H1 (cell line): ENCODE measurements around the gene LINC00632. TPM values are rescaled to one million over a fixed set of nuclear protein-coding genes. Genes with fewer than 3 reads are reported as not detected.

ENCODE experiments used
- CTCF ChIA-PET: fragments of 300-600 bp; sonication (Branson Sonifier 250); formaldehyde crosslinking; loops from one replicate; lab custom pipeline; 2021; ENCODE audit not compliant: partially characterized antibody; lab: Charles Lee
- POLR2A ChIA-PET: fragments of 300-600 bp; sonication (Branson Sonifier 250); formaldehyde crosslinking; loops from one replicate; lab custom pipeline; 2021; ENCODE audit warnings: inconsistent platforms; ENCODE audit not compliant: partially characterized antibody; lab: Charles Lee
- DNase-seq, 2 experiments: peaks; one replicate each; pipeline versions ENCODE4 v3.0.0 to v3.0.0-alpha.2; 2010 to 2022; ENCODE audit warnings: low spot score in 2 of 2, low read depth in 1 of 2, mixed read lengths in 1 of 2
- FAIRE-seq: peaks from 2 replicates; lab custom pipeline; 2011; peaks lifted over from hg19 to GRCh38; lab: Jason Lieb, UNC
- H2AFZ ChIP-seq: 2 replicates; pipeline ENCODE4 v1.8.1; 2012; ENCODE audit warnings: low read length, inconsistent platforms
- H2AK5ac ChIP-seq: 2 replicates; pipeline ENCODE4 v1.6.1; 2013; ENCODE audit warnings: low read depth, low read length
- H2BK120ac ChIP-seq: replicated peaks from 2 replicates; pipeline ENCODE3; 2013; ENCODE audit warnings: low read depth, low read length, inconsistent platforms
- H2BK12ac ChIP-seq: 2 replicates; pipeline ENCODE4 v1.6.1; 2013; ENCODE audit warnings: low read depth, low read length
- H2BK15ac ChIP-seq: 2 replicates; pipeline ENCODE4 v1.6.1; 2013; ENCODE audit warnings: low read length
- H2BK20ac ChIP-seq: 2 replicates; pipeline ENCODE4 v1.6.1; 2013; ENCODE audit warnings: low read length
- H2BK5ac ChIP-seq: 2 replicates; pipeline ENCODE4 v1.6.1; 2013; ENCODE audit warnings: low read depth, low read length
- H3K14ac ChIP-seq: 2 replicates; pipeline ENCODE4 v1.6.1; 2013; ENCODE audit warnings: inconsistent platforms; ENCODE audit not compliant: insufficient read length
- H3K18ac ChIP-seq: 2 replicates; pipeline ENCODE4 v1.6.1; 2013; ENCODE audit warnings: low read length; ENCODE audit errors: extremely low read depth
- H3K23ac ChIP-seq: 2 replicates; pipeline ENCODE4 v1.6.1; 2013; ENCODE audit warnings: inconsistent platforms; ENCODE audit not compliant: insufficient read length
- H3K23me2 ChIP-seq: 2 replicates; pipeline ENCODE4 v1.6.1; 2013; ENCODE audit warnings: low read depth, low read length
- H3K27ac ChIP-seq: 2 replicates; pipeline ENCODE4 v1.6.1; 2011; ENCODE audit warnings: low read depth, low read length, inconsistent platforms
- H3K27me3 ChIP-seq, 4 experiments: replicated peaks in 1 of 4; 1 replicate in 1 of 4; 2 replicates in 3 of 4; pipeline versions ENCODE4 v1.6.1 to v1.8.1; 2011 to 2013; ENCODE audit warnings: low read length in 3 of 4, mild to moderate bottlenecking in 3 of 4, inconsistent platforms in 2 of 4, mixed read lengths in 2 of 4, moderate library complexity in 1 of 4; ENCODE audit not compliant: control insufficient read depth in 3 of 4, insufficient read depth in 3 of 4; ENCODE audit errors: extremely low read depth in 1 of 4
- H3K36me3 ChIP-seq, 4 experiments: 2 replicates each; pipeline versions ENCODE4 v1.6.1 to v1.8.1; 2011 to 2013; ENCODE audit warnings: mild to moderate bottlenecking in 4 of 4, low read length in 3 of 4, moderate library complexity in 2 of 4, control low read depth in 1 of 4, inconsistent platforms in 1 of 4; ENCODE audit not compliant: insufficient read depth in 4 of 4, control insufficient read depth in 2 of 4
- H3K4ac ChIP-seq: replicated peaks from 2 replicates; pipeline ENCODE3; 2013; ENCODE audit warnings: low read length, low read depth, mixed read lengths, inconsistent platforms; ENCODE audit not compliant: insufficient read length
- H3K4me1 ChIP-seq, 4 experiments: replicated peaks in 1 of 4; 1 replicate in 1 of 4; 2 replicates in 3 of 4; pipeline versions ENCODE4 v1.6.1 to v1.8.1; 2011 to 2013; ENCODE audit warnings: low read length in 3 of 4, inconsistent platforms in 2 of 4, mixed read lengths in 1 of 4; ENCODE audit not compliant: insufficient read depth in 4 of 4, control insufficient read depth in 3 of 4
- H3K4me2 ChIP-seq, 2 experiments: 2 replicates each; pipeline versions ENCODE4 v1.6.1 to v1.8.1; 2011 to 2013; ENCODE audit warnings: low read depth in 2 of 2, low read length in 2 of 2, control low read depth in 1 of 2, inconsistent platforms in 1 of 2, mild to moderate bottlenecking in 1 of 2; ENCODE audit not compliant: insufficient read depth in 1 of 2
- H3K4me3 ChIP-seq, 4 experiments: fragments of 200-600, 300-600 bp in 1 of 4; sonication (generic), shearing (Covaris generic), sonication (Bioruptor Twin) in 1 of 4; 2 replicates each; pipeline versions ENCODE4 v1.5.1 to v1.8.1; 2011 to 2016; ENCODE audit warnings: low read length in 4 of 4, low read depth in 3 of 4, control low read depth in 2 of 4, inconsistent platforms in 2 of 4, mild to moderate bottlenecking in 2 of 4, mixed read lengths in 1 of 4, moderate library complexity in 1 of 4; ENCODE audit not compliant: insufficient read depth in 2 of 4; ENCODE audit errors: extremely low read depth in 1 of 4
- H3K56ac ChIP-seq: replicated peaks from 2 replicates; pipeline ENCODE3; 2013; ENCODE audit warnings: low read depth, mild to moderate bottlenecking, mixed read lengths, low read length, inconsistent platforms; ENCODE audit not compliant: insufficient read length
- H3K79me1 ChIP-seq: 2 replicates; pipeline ENCODE4 v1.6.1; 2013; ENCODE audit warnings: low read depth, low read length, control low read depth
- H3K79me2 ChIP-seq, 2 experiments: 2 replicates each; pipeline versions ENCODE4 v1.6.1 to v1.8.1; 2012 to 2013; ENCODE audit warnings: low read length in 2 of 2, mild to moderate bottlenecking in 2 of 2, inconsistent platforms in 1 of 2; ENCODE audit not compliant: insufficient read depth in 2 of 2, control insufficient read depth in 1 of 2
- H3K9ac ChIP-seq, 4 experiments: replicated peaks in 1 of 4; 1 replicate in 1 of 4; 2 replicates in 3 of 4; pipeline versions ENCODE4 v1.6.1 to v1.8.1; 2011 to 2013; ENCODE audit warnings: low read depth in 3 of 4, low read length in 3 of 4, control low read depth in 2 of 4, mild to moderate bottlenecking in 2 of 4, moderate library complexity in 2 of 4, inconsistent platforms in 1 of 4; ENCODE audit errors: extremely low read depth in 1 of 4
- H3K9me3 ChIP-seq, 2 experiments: 2 replicates each; pipeline versions ENCODE4 v1.6.1 to v1.8.1; 2012 to 2013; ENCODE audit warnings: mild to moderate bottlenecking in 2 of 2, moderate library complexity in 2 of 2, control low read depth in 1 of 2, inconsistent platforms in 1 of 2, low read depth in 1 of 2, low read length in 1 of 2, mixed read lengths in 1 of 2; ENCODE audit not compliant: insufficient read depth in 2 of 2
- H4K20me1 ChIP-seq, 2 experiments: replicated peaks in 1 of 2; 2 replicates each; pipeline versions ENCODE3 to v1.8.1; 2011 to 2013; ENCODE audit warnings: inconsistent platforms in 2 of 2, low read length in 2 of 2, mild to moderate bottlenecking in 1 of 2; ENCODE audit not compliant: insufficient read depth in 2 of 2, control insufficient read depth in 1 of 2
- H4K5ac ChIP-seq: 2 replicates; pipeline ENCODE4 v1.6.1; 2013; ENCODE audit warnings: low read length, low read depth, mixed read lengths, inconsistent platforms; ENCODE audit not compliant: insufficient read length
- H4K8ac ChIP-seq: 2 replicates; pipeline ENCODE4 v1.8.0; 2013; ENCODE audit warnings: mild to moderate bottlenecking, moderate library complexity, low read length, inconsistent platforms; ENCODE audit not compliant: insufficient read depth; ENCODE audit errors: extremely low read depth
- H4K91ac ChIP-seq: replicated peaks from 2 replicates; pipeline ENCODE3; 2013; ENCODE audit warnings: low read length, mixed read lengths, inconsistent platforms; ENCODE audit not compliant: insufficient read length
- POLR2AphosphoS5 ChIP-seq: IDR thresholded peaks from 2 replicates; pipeline ENCODE4 v1.6.1; 2011; ENCODE audit warnings: low read depth, low read length
- RAD21 ChIP-seq, 2 experiments: IDR thresholded peaks in 1 of 2; conservative IDR thresholded peaks in 1 of 2; 2 replicates each; pipeline ENCODE4 v1.6.1; 2011; ENCODE audit warnings: low read depth in 2 of 2, low read length in 2 of 2, improper control_type of control experiment in 1 of 2, inconsistent platforms in 1 of 2, mild to moderate bottlenecking in 1 of 2, moderate library complexity in 1 of 2
- WGBS, 2 experiments: shearing (Covaris generic) in 1 of 2; methylation state at CpG; one replicate each; pipeline versions ENCODE4 v1.1.6 to v1.1.7; 2013 to 2015; ENCODE audit warnings: low lambda C conversion rate in 2 of 2, mixed read lengths in 2 of 2, inconsistent platforms in 1 of 2, low coverage in 1 of 2, missing lambda C conversion rate in 1 of 2; ENCODE audit not compliant: insufficient replicate concordance in 2 of 2, insufficient coverage in 1 of 2, insufficient read length in 1 of 2; ENCODE audit errors: extremely low coverage in 1 of 2, missing lambda C conversion rate in 1 of 2; 5-methylcytosine and 5-hydroxymethylcytosine counted together
- polyA plus RNA-seq, 7 experiments: library from polyadenylated mRNA; depleted of rRNA in 3 of 7; stranded (reverse) in 5 of 7; unstranded in 2 of 7; fragments of >200 nt in 5 of 7; fragments of 200-250 nt in 2 of 7; gene quantifications; 1 replicate in 5 of 7; 2 replicates in 1 of 7; 4 replicates in 1 of 7; pipeline versions ENCODE4 v1.2.1 to v1.2.3, GENCODE V29; 2011 to 2013; ENCODE audit warnings: missing spikeins in 2 of 7, mixed read lengths in 2 of 7
- total RNA-seq: library from RNA; stranded (reverse); fragmentation: NEBNext Ultra II Directional; extraction: Animal tissue kit (Norgen Biotek cat#: 25700); gene quantifications from 2 replicates; pipeline ENCODE4 v1.2.1, GENCODE V29; 2021
- TF ChIP-seq, protein P1 (sequence below), 3 experiments: IDR thresholded peaks; 1 replicate in 2 of 3; 2 replicates in 1 of 3; pipeline versions ENCODE4 v1.5.1 to v1.6.1; 2011; ENCODE audit warnings: low read length in 3 of 3, mild to moderate bottlenecking in 3 of 3, inconsistent platforms in 2 of 3, low read depth in 1 of 3, moderate library complexity in 1 of 3; ENCODE audit not compliant: insufficient read depth in 1 of 3; ENCODE audit errors: control extremely low read depth in 1 of 3

LINC00632 gene
- total and polyA plus RNA-seq, 2 of the 8 experiments (the other 6 are each of a cell fraction or from before 2014, with no cell fraction given), result 24.5 to 85.1 TPM

DNA sequence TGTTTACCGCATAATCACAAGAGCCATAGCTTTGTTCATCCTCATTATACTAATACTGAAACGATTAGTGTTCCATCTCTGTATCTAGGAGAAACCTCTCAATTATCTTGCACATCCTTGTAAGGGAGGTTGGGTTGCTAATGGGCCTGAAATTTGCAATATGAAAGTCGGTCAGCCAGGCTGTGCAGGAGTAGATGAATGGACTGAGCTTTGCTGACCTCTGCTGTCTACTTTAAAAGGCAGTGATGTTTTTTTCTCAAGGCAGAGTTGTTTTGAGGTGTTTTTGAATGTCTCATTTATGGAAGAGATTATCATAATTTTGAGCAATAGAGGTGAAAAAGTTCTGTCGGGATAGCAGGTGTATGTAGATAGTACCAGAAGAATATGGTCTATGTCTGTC lies 47.9 kb upstream of the LINC00632 start:
- TF ChIP-seq, protein P1, sequence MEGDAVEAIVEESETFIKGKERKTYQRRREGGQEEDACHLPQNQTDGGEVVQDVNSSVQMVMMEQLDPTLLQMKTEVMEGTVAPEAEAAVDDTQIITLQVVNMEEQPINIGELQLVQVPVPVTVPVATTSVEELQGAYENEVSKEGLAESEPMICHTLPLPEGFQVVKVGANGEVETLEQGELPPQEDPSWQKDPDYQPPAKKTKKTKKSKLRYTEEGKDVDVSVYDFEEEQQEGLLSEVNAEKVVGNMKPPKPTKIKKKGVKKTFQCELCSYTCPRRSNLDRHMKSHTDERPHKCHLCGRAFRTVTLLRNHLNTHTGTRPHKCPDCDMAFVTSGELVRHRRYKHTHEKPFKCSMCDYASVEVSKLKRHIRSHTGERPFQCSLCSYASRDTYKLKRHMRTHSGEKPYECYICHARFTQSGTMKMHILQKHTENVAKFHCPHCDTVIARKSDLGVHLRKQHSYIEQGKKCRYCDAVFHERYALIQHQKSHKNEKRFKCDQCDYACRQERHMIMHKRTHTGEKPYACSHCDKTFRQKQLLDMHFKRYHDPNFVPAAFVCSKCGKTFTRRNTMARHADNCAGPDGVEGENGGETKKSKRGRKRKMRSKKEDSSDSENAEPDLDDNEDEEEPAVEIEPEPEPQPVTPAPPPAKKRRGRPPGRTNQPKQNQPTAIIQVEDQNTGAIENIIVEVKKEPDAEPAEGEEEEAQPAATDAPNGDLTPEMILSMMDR (IDR thresholded peaks at IDR 0.05; ENCODE audit: control extremely low read depth in 1 of 3, insufficient read depth in 1 of 3, low read depth in 1 of 3, low read length in 3 of 3), result peak in 2 of 3 experiments; percentile 35 to 44; a peak in 3 of 4 replicates
- TF ChIP-seq RAD21 (IDR thresholded peaks at IDR 0.05 in 1 of 2, conservative IDR thresholded peaks at IDR 0.05 in 1 of 2; ENCODE audit: low read depth in 2 of 2, low read length in 2 of 2) (peak; percentile 64 to 77), POLR2AphosphoS5 (no peak)

More for the DNA sequence above, 47.9 kb upstream of the LINC00632 start:
- H2AK5ac ChIP-seq, result no peak overlapping the region
- no peak overlapping the region for H2BK15ac ChIP-seq
- no peak overlapping the region for H3K4ac ChIP-seq
- H3K23ac ChIP-seq, result no peak overlapping the region
- H3K4me2 ChIP-seq, result no peak overlapping the region
- no peak overlapping the region for H2AFZ ChIP-seq
- H3K27ac ChIP-seq, result no peak overlapping the region
- H2BK120ac ChIP-seq, result no peak overlapping the region
- H3K36me3 ChIP-seq, result no peaks in the 10 kb centered on the region
- ChIA-PET CTCF (interaction anchor here (0.5 to 3.4 kb wide), 10 partner anchors 75 to 623 kb away, joined by 3 to 16 read pairs (median 3); no protein-coding TSS in a partner anchor), POLR2A (no interaction called here)
- H3K23me2 ChIP-seq, result no peaks in the 10 kb centered on the region
- no peak for DNase-seq
- H3K79me2 ChIP-seq, result no peaks in the 10 kb centered on the region
- H4K8ac ChIP-seq, result no peak overlapping the region
- no peak overlapping the region for H2BK12ac ChIP-seq
- no peaks in the 10 kb centered on the region for H4K20me1 ChIP-seq
- no peak overlapping the region for H4K5ac ChIP-seq
- no peak overlapping the region for H3K4me3 ChIP-seq
- H3K9ac ChIP-seq, result no peak overlapping the region
- no peak overlapping the region for H2BK5ac ChIP-seq
- H4K91ac ChIP-seq, result no peak overlapping the region
- no peak overlapping the region for H3K14ac ChIP-seq
- no peaks in the 10 kb centered on the region for H3K79me1 ChIP-seq
- FAIRE-seq, result peak; percentile 55
- H2BK20ac ChIP-seq, result no peak overlapping the region
- no peaks in the 10 kb centered on the region for H3K9me3 ChIP-seq
- WGBS, 2 experiments, result 50% methylated on average over 4 of the region's 4 CpGs; no CpG with 5 or more reads in 1 of the 2 experiments
- no peaks in the 10 kb centered on the region for H3K27me3 ChIP-seq
- H3K56ac ChIP-seq, result no peak overlapping the region
- peaks cover 0 to 8% (median 6%) of the 10 kb centered on the region in 4 experiments; a peak in 4 of 7 replicates for H3K4me1 ChIP-seq
- H3K18ac ChIP-seq, result no peak overlapping the region
